OCI-M1 (cell line): ENCODE results near the gene ZNF718.
A peak's percentile ranks its signal among the peaks of the same experiment; 100 is the strongest.
"Not testable (repeated sequence)": the region's sequence is repeated elsewhere in the genome, so short reads cannot be mapped to it uniquely, and the experiment has no call there.

Source experiments
- DNase-seq: peaks from one replicate; lab custom pipeline; 2025; lab: John Stamatoyannopoulos, UW

The ZNF718 gene

DNA sequence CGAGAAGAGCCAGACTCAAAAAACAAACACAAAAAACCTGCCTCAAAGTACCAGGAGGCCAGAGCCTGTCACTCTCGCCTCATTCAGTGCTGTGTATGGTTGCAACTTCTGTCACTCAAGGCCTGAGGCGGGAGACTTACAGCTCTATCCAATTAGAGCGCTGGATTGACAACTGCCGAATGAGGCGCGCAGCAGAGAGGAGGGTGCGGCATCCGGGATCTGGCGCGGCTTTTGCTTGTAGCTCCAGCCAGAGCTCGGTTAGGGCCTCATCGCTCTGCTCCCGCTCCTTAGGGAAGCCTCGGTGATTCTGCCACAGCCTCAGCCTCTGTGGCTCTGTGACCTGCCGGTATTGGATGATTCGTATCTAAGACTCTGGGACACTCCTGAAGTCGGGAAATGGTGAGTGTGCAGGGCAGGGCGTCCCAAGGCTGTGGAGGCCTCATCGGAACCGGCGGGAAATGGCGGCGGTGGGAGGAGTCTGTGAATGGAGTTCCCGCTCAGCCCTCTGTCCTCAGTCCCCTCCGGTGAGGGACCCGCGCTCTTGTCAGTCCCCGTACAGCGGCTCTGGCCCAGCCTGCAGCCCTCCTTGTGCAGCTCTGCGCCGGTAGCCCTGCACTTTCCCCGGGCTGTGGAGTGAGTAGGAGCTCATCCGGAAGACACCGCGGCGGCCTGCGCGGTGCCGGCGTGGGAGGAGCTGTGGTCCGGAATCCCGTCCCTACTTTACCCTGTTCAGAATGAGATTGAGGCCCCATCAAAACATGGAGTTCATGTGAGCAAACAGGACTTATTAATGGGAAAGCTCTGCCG lies at the start of gene ZNF718:
ZNF718 (plus strand) TSS at position 227 of the 807 bp plus-strand sequence; CDS start at position 397, 170 bp downstream.
- DNase-seq = peak; percentile 98

- DNase-seq = no peak
Measured at GRCh38 chr4:85951-86350, 38.4 kb upstream of the ZNF718 start.

- DNase-seq = not testable (repeated sequence)
Measured at GRCh38 chr4:86559-87324, 37.6 kb upstream of the ZNF718 start.

DNA sequence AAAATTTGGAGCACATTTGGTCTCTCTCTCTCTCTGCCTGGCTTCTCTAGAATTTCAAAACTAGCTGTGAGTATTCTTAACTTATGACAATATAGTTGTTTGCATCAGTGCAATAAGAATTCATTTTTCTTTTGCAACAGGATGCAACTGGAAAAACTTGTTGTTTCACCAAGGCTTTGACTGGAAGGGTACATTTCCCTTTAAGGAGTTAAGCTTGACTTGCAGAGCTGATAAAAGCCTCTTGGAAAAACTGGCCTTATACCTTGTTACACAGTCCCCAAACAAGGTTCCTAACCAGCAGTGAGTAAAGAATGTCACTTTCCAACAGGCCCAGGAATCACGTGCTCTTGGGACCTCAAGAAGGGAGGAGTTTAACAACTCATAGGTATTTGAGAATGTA lies 25.9 kb upstream of the ZNF718 start:
- DNase-seq = no peak

DNA sequence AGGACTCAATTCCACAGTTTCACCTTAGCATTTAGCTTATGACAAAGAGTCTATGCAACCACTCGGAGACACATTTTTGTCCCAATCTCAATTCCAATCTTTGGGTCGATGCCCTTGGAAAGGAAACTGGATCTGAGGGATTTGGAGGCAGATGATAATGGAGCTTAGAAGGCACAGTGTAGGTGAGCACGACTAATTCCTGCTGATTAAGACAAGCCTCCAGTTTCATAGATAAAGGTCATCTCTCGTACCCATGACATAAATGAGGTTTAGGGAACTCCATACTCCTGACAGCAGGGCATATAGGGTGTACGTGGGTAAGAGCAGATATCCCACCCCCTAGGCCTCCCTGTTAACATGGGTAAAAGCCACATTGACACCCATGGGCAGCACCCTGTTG lies 24.4 kb upstream of the ZNF718 start:
- no peak for DNase-seq

DNA sequence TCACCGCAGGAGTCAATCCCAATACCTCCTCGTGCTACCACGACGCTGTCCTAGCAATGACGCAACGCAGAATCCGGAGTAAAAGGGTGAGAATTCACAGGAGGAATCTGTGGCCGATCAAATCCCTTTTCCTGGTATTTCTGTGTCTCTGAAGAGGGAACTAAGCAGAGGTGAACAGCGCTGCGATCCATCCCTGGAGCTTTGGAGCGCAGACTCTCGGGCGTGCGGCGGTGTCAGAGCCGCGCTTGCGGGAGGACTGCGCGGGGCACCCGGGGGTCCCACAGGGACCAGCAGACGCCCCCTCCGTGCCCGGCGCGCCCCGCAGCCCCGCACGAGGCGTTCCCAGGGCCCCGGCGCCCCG lies 17.2 kb upstream of the ZNF718 start:
- no peak for DNase-seq

GRCh38 chr4:107444-108429 lies 16.6 kb upstream of the ZNF718 start:
- DNase-seq = no peak

DNA sequence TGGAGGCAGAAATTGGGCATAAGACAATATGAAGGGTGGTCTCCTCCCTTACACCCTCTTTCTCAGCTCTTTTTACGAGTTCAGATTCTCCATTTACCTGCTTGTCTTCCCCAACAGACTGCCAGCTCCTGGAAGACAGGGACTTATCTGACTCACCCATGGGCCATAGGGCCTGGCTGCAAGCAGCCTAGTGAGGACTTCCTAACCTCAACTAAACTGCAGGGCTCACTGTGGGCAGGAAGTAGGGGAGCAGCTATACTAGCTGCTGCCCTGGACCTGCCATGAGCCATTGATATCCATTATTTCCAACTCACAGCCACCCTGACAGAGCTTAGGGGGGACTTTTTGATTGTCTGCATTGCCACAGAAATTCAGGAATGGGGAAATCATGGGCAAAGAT lies 11.5 kb upstream of the ZNF718 start:
- DNase-seq = peak; percentile 6

DNA sequence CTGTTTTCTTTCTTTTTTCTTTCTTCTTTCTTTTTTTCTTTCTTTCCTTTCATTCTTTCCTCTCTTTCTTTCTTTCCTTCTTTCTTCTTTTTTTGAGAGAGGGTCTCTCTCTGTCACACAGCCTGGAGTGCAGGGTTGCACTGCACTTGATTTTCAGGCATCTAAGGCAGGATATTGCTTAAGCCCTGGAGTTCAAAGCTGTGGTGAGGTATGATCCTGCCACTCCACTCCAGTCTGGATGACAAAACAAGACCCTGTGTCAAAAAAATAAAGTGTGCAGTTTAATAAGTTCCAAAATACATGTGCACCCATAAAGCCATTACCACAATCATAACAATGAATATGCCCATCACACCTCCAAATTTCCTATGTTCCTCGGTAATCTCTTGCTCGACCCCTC lies 10.6 kb upstream of the ZNF718 start:
- DNase-seq = no peak

DNA sequence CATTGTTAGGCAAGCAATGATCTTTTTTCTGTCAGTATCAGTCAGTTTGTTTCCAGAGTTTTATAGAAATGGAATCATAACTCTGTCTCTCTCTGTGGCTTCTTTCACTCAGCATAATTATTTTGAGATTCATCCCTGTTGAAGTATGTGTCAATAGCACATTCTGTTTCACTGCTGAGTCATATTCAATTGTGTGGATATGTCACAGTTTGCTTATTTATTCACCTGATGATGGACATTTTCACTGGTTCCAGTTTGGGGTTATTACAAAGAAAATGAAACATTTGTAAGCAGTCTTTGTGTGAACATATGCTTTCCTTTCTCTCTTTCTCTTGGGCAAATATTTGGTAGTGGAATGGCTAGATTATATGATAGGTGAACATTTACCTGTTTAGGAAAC lies 10.2 kb upstream of the ZNF718 start:
- DNase-seq = no peak

- DNase-seq = no peak
Measured at GRCh38 chr4:116499-116898, 7.8 kb upstream of the ZNF718 start.

DNA sequence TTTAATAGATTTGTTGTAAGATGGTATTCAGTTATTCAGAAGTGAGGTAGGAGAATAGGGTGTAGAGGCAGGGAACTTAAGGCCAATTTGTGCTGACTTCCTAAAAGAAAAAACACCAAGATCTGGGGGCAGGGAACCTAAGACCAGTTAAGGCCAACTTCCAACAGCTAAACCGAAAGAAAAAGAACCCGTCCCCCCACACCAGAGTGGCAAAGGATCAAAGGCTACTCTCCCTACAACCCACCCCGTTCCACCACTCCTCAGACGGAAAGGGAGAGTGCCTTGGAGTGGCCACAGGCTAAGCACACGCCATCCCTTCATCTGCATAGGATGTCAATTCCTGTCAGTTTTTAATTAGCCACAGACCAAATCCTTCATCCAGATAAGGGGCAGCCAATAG lies 3.7 kb upstream of the ZNF718 start:
- DNase-seq = no peak

DNA sequence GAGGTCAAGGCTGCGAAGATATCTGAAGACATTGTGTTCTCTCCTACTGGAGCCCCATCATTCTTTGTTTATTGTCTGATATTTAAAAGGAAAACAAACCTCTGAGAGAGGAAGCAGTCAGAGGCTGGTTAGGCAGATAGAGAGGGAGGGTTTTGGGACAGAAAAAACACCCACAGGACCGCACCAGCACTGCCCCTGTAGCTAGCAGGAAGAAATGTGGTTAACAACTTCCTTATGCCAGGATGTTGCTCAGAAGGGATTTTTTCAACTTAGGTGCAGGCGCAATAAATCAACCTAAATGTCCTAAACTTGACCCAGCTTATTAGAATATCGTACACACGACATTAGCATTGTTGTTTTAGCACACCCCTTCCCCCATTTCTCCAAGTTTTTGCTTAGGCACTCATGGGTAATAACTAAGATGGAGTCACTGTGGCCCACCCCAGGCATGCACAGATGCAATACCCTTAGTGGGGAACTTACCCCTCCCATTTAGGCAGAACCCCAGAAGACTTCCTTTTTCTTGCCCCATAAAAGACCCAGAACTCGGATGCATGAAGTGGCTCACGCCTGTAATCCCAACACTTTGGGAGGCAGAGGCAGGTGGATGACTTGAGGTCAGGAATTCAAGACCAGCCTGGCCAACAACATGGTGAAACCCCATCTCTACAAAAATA lies 2.8 kb upstream of the ZNF718 start:
- DNase-seq = no peak

- not testable (repeated sequence) for DNase-seq
Measured at GRCh38 chr4:123922-124274, 403 bp upstream of the ZNF718 start.

GRCh38 chr4:125091-125771 lies 930 bp downstream of the ZNF718 start:
- DNase-seq = peak; percentile 63

DNA sequence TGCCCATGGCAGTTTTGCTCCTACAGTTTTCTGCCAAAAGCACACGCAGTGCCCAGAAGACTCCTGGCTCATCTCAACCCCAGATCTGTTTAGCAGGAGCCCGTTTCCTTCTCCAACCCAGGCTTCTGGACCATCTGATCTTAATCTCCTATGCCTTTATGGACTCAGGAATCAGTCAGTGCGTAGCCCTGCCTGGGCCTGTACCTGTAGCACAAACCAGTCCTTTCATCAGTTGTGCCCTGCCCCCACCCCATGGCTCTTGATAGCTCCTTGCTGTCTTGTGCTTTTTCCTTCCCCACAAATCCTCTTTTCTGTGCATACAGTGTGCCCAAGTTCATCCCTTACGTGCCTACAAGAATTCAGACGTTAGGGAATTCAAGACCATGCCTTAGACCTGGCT lies 1.5 kb downstream of the ZNF718 start:
- DNase-seq = no peak

GRCh38 chr4:132483-132882 lies 8.2 kb downstream of the ZNF718 start:
- no peak for DNase-seq

DNA sequence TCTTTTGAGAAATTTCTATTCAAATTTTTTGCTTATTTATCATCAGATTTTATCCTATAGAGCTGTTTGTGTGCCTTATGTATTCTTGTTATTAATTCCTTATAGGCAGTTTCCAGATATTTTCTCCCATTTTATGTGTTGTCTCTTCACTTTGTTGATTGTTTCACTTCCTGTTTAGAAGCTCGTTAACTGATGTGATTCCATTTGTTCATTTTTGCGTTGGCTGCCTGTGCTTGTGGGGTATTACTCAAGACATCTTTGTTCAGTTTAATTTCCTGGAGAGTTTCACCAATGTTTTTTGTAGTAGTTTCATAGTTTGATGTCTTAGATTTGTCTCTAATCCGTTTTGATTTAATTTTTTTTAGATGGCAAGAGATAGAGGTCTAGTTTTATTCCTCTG lies 14.6 kb downstream of the ZNF718 start:
- no peak for DNase-seq

- no peak for DNase-seq
Measured at GRCh38 chr4:139691-140090, 15.4 kb downstream of the ZNF718 start.

- DNase-seq = no peak
Measured at GRCh38 chr4:146621-147020, 22.3 kb downstream of the ZNF718 start.

DNA sequence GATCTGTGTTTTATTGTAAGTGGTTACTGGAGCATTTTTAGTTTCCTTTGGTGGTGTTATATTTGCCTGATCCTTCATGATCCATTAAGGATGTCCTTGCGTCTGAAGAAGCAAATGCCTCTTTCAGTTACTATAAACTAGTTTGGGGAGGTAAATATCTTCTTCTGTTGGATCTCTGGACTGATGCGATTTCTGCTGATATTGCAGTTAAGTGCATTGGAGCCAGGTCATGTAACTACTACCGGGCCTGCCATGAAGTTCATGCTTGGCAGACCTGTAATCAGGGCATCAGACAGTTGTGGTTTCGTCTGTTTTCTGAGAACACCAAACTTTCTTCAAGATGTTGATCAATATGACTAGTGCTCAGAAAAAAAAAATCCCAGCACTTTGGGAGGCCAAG lies 22.9 kb downstream of the ZNF718 start:
- DNase-seq = no peak
